ENCODE results near the gene DENND1A.
"Not testable (repeated sequence)": the region's sequence is repeated elsewhere in the genome, so short reads cannot be mapped to it uniquely, and the experiment has no call there.

The DENND1A gene

DNA sequence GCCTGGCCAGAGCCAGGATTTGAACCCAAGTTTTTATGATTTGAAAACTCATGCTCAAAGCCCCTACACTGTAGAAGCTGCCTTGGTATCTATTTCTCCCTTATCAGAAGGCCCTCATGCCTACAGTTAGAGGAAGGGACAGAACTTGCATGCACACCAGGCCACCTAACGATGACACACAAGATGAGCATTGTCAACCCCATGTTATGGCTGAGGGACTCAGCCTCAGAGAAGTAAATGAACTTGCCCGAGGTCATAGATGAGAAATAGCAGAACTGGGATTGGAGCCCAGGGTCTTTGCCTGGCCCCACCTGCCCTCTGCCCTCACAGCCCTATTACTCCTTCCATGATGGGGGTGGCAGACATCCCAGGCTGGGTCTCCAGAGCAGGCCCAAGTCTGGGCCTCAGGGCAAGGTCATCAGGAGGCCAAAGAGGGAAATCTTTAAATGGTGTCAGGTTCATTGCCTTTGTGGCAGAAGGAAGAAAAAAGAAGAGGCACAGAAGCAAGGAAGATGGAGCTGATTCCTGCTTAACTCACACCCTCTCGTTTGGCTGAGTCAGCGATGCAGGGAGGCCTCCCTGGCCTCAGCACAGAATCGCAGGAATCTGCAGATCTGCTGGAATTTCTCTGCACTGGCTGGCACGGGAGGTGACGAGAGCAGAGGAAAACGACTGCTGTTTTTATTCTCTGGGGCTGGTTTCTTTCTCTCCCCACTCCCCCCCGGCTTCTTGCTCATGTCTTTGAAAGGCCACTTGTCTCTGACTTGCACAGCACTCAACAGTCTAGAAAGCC lies 594.5 kb downstream of the DENND1A start:
- no peak for TF ChIP-seq CTCF (IDR thresholded peaks at IDR 0.05; ENCODE audit: insufficient read depth, missing control alignments)
- no peak for DNase-seq (ENCODE audit: insufficient read length, low spot score)
- no peak for FAIRE-seq

- no peak for TF ChIP-seq CTCF (IDR thresholded peaks at IDR 0.05; ENCODE audit: insufficient read depth, missing control alignments)
- DNase-seq (ENCODE audit: insufficient read length, low spot score), result no peak
- FAIRE-seq, result no peak
Observed at GRCh38 chr9:123334639-123335038, 595.3 kb downstream of the DENND1A start.

GRCh38 chr9:123333058-123333669 lies 596.8 kb downstream of the DENND1A start:
- FAIRE-seq; DNase-seq (ENCODE audit: insufficient read length, low spot score): not testable (repeated sequence)

DNA sequence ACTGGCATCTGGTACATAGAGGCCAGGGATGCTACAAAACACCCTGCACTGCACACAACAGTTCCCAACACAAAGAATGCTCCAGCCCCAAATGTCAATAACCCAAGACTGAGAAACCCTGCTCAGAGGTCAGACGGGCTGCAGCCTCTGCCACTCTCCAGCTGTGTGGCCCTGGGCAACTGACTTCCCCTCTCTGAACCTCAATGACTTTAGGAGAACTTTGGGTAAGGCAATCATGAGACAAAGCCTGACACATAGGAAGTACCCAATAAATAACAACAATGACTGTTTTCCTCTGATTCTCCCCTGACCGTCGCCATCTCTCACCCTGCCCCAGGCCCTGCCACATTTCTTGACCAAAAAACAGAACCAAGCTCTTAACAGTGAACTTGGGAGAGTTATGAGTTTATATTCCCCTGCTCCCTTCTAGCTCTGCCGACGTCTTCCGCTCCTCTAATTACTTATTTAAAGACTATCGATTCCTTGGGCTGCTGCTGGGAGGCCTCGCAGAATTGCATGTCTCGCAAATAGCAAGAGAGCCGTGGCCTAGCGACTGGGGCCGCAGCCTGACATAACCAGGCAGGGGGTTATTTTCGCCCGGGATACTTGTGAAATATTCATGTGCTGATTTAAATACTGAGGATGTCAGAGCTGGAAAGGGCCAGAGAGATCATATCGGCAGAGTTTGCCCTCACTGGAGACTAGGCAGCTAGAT lies 598.4 kb downstream of the DENND1A start:
- no peak for TF ChIP-seq CTCF (IDR thresholded peaks at IDR 0.05; ENCODE audit: insufficient read depth, missing control alignments)
- FAIRE-seq, result no peak
- no peak for DNase-seq (ENCODE audit: insufficient read length, low spot score)

Measured in D721Med (cell line).